Endothelial cell of hepatic sinusoid (primary cell): Measurements from ENCODE around the gene ELOB.
"Not testable (repeated sequence)": the region's sequence is repeated elsewhere in the genome, so short reads cannot be mapped to it uniquely, and the experiment has no call there.

Experiments used
- in situ Hi-C: cut with HindIII; loops from 2 replicates; pipeline ENCODE4 v1.10.0; 2017; ENCODE audit warnings: low sequenced_read_pairs

The ELOB gene

DNA sequence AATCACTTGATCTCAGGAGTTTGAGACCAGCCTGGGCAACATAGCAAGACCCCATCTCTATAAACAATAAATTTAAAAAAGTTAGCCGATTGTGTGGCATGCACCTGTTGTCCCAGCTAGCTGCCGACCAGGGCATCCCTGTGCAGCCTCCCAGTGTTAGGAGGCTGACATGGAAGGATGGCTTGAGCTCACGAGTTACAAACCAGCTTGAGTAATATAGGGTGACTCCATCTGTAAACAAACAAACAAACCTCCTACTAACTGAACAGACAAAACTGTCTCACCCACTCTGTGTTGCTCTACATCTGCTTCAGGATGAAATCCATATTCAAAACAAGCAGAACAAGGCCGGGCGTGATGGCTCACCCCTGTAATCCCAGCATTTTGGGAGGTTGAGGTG lies 50.2 kb downstream of the ELOB start:
- in situ Hi-C loops = no loop called here

GRCh38 chr16:2724816-2725348 lies 52.2 kb downstream of the ELOB start:
- in situ Hi-C loops = no loop called here

GRCh38 chr16:2724088-2724676 lies 52.9 kb downstream of the ELOB start:
- in situ Hi-C loops = no loop called here

DNA sequence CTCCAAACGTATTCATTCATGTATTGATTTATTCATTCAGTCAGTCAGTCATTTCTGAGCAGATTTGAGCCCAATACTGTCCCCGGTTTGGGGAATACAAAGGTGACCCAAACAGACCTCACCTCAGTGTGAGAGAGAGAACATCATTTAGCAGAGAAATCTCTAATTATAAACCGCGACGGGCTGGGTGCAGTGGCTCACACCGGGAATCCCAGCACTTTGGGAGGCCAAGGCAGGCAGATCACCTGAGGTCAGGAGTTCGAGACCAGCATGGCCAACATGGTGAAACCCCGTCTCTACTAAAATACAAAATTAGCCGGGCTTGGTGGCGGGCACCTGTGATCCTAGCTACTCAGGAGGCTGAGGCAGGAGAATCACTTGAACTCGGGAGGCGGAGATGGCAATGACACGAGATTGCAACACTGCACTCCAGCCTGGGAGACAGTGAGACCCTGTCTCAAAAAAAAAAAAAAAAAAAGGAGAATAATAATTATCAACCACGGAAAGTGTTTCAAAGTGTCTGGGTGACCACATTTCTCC lies 55.4 kb downstream of the ELOB start:
- in situ Hi-C loops = not testable (repeated sequence)
